Activated CD8-positive, alpha-beta memory T cell treated with anti-CD3 and anti-CD28 coated beads, Interleukin-2, amount 50 U/mL, for 4 hours (primary cell): ENCODE results near the gene BCL7B.
"Not testable (repeated sequence)": the region's sequence is repeated elsewhere in the genome, so short reads cannot be mapped to it uniquely, and the experiment has no call there.

Experiments
- DNase-seq: peaks from one replicate; pipeline ENCODE4 v3.0.0-alpha.2; 2020

The BCL7B gene

GRCh38 chr7:73557397-73558257, at the start of gene BCL7B:
Gene BCL7B, minus strand, starts transcription at chr7:73557690. Its CDS starts 112 bp downstream, at chr7:73557578.
- peak; percentile 76 for DNase-seq

DNA sequence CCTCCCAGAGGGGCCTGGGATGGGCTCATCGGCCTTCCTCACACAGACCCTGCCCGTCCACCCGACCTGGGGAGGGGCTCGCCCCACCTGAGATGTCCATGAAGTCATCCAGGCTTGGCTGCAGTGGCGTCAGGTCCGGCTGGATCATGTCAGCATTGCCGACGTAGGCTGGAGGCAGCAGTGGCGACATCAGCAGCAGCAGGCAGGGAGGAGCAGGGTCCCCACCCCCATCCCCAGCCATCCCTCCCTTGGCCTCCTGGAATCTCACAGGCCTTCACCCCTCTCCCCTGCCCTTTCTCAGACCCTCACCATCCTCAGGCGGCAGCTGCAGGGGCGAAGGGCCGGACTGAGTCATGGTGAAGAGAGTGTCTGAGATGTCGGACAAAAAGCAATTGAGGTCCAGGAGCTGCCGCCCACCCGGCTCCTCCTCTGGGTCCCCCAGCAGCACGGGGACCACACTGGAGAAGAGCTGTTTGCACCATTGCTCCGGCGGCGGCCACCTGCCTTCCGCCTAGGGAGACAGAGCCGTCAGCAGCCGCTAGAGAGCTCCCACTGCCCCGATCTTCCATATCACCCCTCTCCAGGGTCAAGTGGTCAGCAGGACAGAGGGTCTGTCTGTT, 48.2 kb upstream of the BCL7B start:
- DNase-seq, result no peak

DNA sequence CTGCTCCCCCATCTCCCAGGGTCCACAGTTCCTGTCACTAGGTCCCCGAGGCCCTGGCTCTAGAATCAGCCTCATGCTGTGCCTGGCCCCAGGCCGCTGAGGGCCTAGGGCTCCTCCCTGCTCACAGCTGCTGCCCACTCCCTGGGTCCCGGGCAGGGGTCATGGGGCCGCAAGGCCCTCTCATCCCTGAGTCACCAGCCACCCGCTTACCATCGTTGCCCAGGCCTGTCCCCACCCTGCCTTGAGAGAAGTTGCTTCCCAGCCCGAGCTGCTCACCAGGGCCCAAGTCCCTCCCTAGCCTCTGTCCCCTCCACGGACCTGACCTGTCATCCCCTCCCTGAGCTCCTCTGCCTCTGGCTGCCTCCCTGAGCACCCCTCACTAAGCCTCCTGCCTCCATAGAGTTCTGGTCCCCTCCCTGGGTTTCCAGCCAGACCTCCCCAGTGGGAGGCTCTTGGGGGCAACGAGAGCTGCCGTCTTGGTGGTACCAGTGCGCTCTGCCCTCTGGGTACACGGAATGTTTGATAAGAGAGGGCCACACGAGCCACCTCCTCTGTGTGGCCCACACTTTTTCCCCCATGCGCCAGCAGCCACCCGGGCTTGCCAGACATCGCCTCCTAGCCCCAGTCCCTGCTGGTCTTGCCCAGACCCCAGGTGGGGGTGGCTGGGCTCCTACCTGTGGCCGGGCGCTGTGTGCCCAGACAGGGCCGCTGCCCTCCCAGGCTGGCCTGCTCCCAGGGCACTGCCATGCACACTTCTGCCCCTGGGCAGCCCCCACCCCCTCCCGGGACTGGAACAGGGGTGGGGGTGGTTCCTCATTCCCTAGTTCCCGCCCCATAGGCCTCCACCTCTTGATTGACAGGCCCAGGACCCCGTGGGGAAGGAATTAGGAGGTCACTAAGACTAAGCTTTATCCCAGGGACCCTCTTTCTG, 45.5 kb upstream of the BCL7B start:
- DNase-seq, result no peak

DNA sequence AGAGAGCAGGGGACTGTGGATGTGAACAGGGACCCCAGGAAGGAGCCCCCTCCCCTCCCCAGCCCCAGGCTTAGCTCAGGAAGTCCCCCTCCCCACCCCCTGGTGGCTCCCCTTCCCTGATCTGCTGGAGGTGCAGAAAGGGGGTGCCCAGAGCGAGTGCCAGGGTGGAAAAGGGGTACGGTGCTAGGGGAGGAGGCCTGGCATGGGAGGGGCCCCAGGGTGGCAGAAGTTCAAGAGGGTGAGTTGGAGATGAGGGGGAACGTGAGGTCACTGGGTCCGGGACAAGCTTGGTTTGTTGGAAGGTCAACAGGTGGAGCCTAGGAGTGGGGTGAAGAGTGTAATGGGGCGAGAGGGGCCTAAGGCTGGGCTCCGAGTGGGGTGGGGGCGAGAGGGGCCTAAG, 42.4 kb upstream of the BCL7B start:
- DNase-seq, result no peak

GRCh38 chr7:73599151-73599882, 41.8 kb upstream of the BCL7B start:
- no peak for DNase-seq

GRCh38 chr7:73597978-73598782, 40.7 kb upstream of the BCL7B start:
- no peak for DNase-seq

DNA sequence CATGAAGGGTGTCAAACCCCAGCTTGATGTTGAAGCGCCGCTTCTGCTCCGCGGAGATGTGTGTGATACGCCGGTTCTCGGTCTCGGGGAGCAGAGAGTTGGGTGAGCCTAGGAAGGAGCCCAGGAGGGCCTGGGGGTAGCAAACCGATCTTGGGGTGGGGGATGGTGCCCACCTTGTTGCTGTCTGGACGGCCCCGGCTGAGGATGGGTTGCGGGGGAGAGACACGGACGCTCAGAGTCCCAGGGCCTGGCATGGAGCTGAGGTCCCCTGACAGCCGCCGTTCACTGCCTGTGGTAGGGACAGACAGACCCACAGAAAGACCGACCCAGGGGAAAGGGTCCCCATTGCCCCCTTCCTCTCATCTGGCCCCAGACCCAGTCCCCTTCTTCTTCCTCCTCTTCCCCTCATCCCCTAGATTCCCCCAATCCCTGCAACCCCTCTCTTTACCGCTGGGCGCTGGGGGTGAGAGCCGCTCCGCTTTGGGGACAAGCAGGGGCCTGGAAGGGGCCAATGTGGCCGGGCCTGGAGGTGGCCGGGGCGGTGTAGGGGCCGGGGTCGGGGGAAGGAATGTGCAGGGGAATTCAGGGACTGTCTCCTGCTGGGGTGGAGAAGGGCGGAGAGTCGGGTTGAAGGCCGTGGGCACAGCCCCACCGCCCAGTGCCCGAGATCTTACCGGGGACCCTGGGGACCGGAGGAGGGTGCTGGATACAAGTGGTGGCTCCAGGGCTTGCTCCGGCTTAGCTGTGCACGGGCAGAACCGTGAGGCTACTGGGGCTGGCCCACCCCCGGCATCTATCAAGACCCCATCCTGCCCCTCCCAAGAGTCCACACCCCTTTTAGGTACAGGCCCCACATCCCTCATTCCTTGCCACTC, 38.9 kb upstream of the BCL7B start:
- DNase-seq, result no peak

GRCh38 chr7:73595358-73595757, 37.9 kb upstream of the BCL7B start:
- DNase-seq, result no peak

DNA sequence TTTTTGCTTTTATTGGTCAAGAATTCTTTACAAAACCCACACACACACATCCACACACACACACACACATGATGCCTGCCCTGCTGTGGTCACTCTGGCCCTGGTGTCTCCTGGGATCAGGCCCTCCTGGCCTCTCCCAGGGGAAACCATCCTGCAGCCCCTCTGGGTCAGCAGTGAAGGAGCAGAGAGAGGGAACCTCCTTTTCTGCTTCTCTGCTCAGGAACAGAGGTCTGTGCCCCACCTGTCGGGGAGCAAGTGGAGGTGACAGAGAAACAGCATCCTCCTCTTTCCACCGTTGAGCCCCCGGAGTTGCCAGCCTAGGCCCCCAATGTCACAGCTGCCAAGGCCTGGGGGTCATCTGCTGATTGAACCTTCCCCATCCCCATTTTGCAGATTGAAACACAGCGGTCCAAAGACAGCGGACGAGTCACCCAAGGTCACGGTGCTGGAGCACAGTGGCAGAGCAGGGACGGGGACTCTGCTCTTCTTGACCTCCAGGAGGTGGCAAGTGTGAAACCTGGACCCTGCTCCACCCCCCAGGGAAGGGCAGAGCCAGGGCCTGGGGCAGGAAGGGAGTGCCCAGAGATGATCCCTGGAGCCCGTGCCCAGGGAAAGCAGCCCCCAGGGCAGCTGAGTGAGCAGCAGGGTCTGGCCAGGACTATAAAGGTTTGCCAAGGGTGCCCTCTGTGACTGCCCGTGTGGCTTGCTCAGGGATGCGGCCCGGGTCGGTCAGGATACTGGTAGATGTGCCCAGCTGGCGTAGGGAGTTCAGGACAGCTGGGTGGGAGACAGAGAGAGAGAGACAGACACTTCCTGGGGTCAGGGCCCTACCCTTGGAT, 35.9 kb upstream of the BCL7B start:
- DNase-seq, result no peak

GRCh38 chr7:73586911-73587310, 29.4 kb upstream of the BCL7B start:
- no peak for DNase-seq

- no peak for DNase-seq
These were observed 27.7 kb upstream of the BCL7B start for GRCh38 chr7:73585196-73585595.

- DNase-seq, result no peak
These were observed 25.2 kb upstream of the BCL7B start for GRCh38 chr7:73582664-73583202.

DNA sequence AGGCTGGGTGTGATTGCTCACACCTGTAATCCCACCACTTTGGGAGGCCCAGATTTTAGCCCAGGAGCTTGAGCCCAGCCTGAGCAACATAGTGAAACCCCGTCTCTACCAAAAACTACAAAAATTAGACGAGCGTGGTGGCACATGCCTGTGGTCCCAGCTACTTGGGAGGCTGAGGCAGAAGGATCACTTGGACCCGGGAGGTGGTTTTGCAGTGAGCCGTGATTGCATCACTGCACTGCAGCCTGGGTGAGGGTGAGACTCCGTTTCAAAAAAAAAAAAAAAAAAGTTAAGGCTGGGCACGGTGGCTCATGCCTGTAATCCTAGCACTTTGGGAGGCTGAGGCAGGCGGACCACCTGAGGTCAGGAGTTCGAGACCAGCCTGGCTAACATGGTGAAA, 23.5 kb upstream of the BCL7B start:
- not testable (repeated sequence) for DNase-seq

GRCh38 chr7:73578342-73579128, 21.0 kb upstream of the BCL7B start, which contains the start of gene TBL2:
Gene TBL2, minus strand, starts transcription at chr7:73578579. Its CDS starts 30 bp downstream, at chr7:73578549.
- DNase-seq, result peak; percentile 99

- no peak for DNase-seq
These were observed 20.3 kb upstream of the BCL7B start for GRCh38 chr7:73577627-73578341.

- DNase-seq, result no peak
These were observed 16.3 kb upstream of the BCL7B start for GRCh38 chr7:73573791-73574190.

- no peak for DNase-seq
These were observed 15.8 kb upstream of the BCL7B start for GRCh38 chr7:73573276-73573675.

DNA sequence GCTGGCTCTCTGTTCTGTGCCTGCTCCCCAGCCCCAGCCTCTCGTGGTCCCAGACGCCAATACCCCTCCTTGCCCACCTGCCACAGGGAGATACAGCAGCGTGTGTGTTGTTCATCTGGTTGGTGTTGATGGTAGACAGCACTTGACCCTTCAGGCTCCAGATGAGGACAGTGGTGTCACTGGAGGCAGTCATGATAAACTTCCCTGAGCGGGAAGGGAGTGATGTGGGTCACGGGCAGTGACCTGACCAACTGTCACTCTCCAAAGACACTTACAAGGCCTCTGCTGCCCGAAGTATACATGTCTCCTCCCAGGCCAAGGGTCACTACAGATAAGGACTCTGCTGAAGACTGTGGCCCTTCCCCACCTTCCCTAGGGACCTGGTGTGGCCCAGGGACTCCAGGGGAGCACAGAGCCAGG, 15.3 kb upstream of the BCL7B start:
- DNase-seq, result no peak
